Astrocyte (in vitro differentiated cells and primary cell): ENCODE results near the gene GFER. TPM values are rescaled to one million over a fixed set of nuclear protein-coding genes. Genes with fewer than 3 reads are reported as not detected.

Source experiments
- DNase-seq: peaks from one replicate; pipeline ENCODE4 v3.0.0-alpha.2; 2010; ENCODE audit warnings: low read depth
- FAIRE-seq: peaks from 2 replicates; lab custom pipeline; 2011; peaks lifted over from hg19 to GRCh38; lab: Jason Lieb, UNC
- H2AFZ ChIP-seq: 2 replicates; pipeline ENCODE4 v1.6.0; 2012; ENCODE audit warnings: low read depth, low read length, inconsistent platforms
- H3K27ac ChIP-seq: 2 replicates; pipeline ENCODE4 v1.5.1; 2011; ENCODE audit warnings: low read depth, low read length, inconsistent platforms
- H3K27me3 ChIP-seq: 2 replicates; pipeline ENCODE4 v1.6.0; 2011; ENCODE audit warnings: low read length, inconsistent platforms; ENCODE audit not compliant: insufficient read depth
- H3K36me3 ChIP-seq: 2 replicates; pipeline ENCODE4 v1.5.1; 2011; ENCODE audit warnings: low read length, inconsistent platforms; ENCODE audit not compliant: insufficient read depth
- H3K4me1 ChIP-seq: 2 replicates; pipeline ENCODE4 v1.5.1; 2011; ENCODE audit warnings: low read length, inconsistent platforms; ENCODE audit not compliant: insufficient read depth
- H3K4me2 ChIP-seq: 2 replicates; pipeline ENCODE4 v1.6.0; 2012; ENCODE audit warnings: low read length, inconsistent platforms
- H3K4me3 ChIP-seq: 2 replicates; pipeline ENCODE4 v1.5.1; 2011; ENCODE audit warnings: low read depth, mild to moderate bottlenecking, low read length, inconsistent platforms; ENCODE audit not compliant: insufficient read depth
- H3K79me2 ChIP-seq: 2 replicates; pipeline ENCODE4 v1.6.0; 2012; ENCODE audit warnings: mild to moderate bottlenecking, low read length, inconsistent platforms; ENCODE audit not compliant: insufficient read depth
- H3K9ac ChIP-seq: 2 replicates; pipeline ENCODE4 v1.6.0; 2012; ENCODE audit warnings: mild to moderate bottlenecking, low read length, inconsistent platforms
- H3K9me3 ChIP-seq: 2 replicates; pipeline ENCODE4 v1.5.1; 2012; ENCODE audit warnings: low read depth, mild to moderate bottlenecking, low read length, inconsistent platforms; ENCODE audit not compliant: insufficient read depth
- H4K20me1 ChIP-seq: 2 replicates; pipeline ENCODE4 v1.6.0; 2012; ENCODE audit warnings: low read length, inconsistent platforms; ENCODE audit not compliant: insufficient read depth
- H3K27ac Mint-ChIP-seq: one replicate; pipeline ENCODE4 v1.8.0; 2021; ENCODE audit warnings: mild to moderate bottlenecking, mixed read lengths; ENCODE audit not compliant: unreplicated experiment
- H3K27me3 Mint-ChIP-seq: one replicate; pipeline ENCODE4 v1.8.0; 2021; ENCODE audit warnings: low read depth, mixed read lengths; ENCODE audit not compliant: unreplicated experiment
- H3K36me3 Mint-ChIP-seq: one replicate; pipeline ENCODE4 v1.8.0; 2021; ENCODE audit warnings: low read depth, mixed read lengths; ENCODE audit not compliant: unreplicated experiment
- H3K4me1 Mint-ChIP-seq: one replicate; pipeline ENCODE4 v1.8.0; 2021; ENCODE audit warnings: low read depth, mixed read lengths; ENCODE audit not compliant: unreplicated experiment
- H3K4me3 Mint-ChIP-seq: one replicate; pipeline ENCODE4 v1.8.0; 2021; ENCODE audit warnings: mild to moderate bottlenecking, moderate library complexity, mixed read lengths; ENCODE audit not compliant: unreplicated experiment
- H3K9me3 Mint-ChIP-seq: one replicate; pipeline ENCODE4 v1.8.0; 2021; ENCODE audit warnings: mild to moderate bottlenecking, mixed read lengths; ENCODE audit not compliant: unreplicated experiment
- CTCF ChIP-seq: IDR thresholded peaks from 2 replicates; pipeline ENCODE4 v1.5.1; 2011; ENCODE audit warnings: low read depth, mild to moderate bottlenecking, inconsistent platforms, low read length, moderate library complexity; ENCODE audit not compliant: insufficient read depth
- EZH2 ChIP-seq: IDR thresholded peaks from 2 replicates; pipeline ENCODE4 v1.6.1; 2012; ENCODE audit warnings: mild to moderate bottlenecking, low read length, inconsistent platforms; ENCODE audit not compliant: insufficient read depth
- total RNA-seq: library from RNA; stranded (reverse); gene quantifications from 2 replicates; pipeline ENCODE4 v1.2.1, GENCODE V29; 2021

Gene GFER
- total RNA-seq, 1 donor from 2014 or later, result 30.4 TPM

- no peak overlapping the region for H3K27ac ChIP-seq
- Mint-ChIP-seq H3K4me3 (no peak overlapping the region), H3K27me3 (peaks cover 19% of the 10 kb centered on the region), H3K4me1 (peaks cover 2% of the 10 kb centered on the region), H3K9me3 (no peaks in the 10 kb centered on the region), H3K27ac (no peak overlapping the region), H3K36me3 (peaks cover 1% of the 10 kb centered on the region)
- H3K9me3 ChIP-seq, result no peaks in the 10 kb centered on the region
- no peak overlapping the region for H3K9ac ChIP-seq
- no peak for DNase-seq
- H3K4me1 ChIP-seq, result peaks cover 11% of the 10 kb centered on the region
- no peak overlapping the region for H3K4me2 ChIP-seq
- TF ChIP-seq CTCF (no peak), EZH2 (peak; percentile 57)
- H3K36me3 ChIP-seq, result peaks cover 7% of the 10 kb centered on the region
- no peak overlapping the region for H3K4me3 ChIP-seq
- peaks cover 5% of the 10 kb centered on the region for H3K79me2 ChIP-seq
- no peak for FAIRE-seq
- peaks cover 32% of the 10 kb centered on the region for H3K27me3 ChIP-seq
- no peak overlapping the region for H2AFZ ChIP-seq
- peaks cover 41% of the 10 kb centered on the region for H4K20me1 ChIP-seq
Measured at GRCh38 chr16:1980030-1980769, 3.8 kb upstream of the GFER start.

- no peak for FAIRE-seq
- Histone ChIP-seq H3K36me3 (peaks cover 7% of the 10 kb centered on the region), H4K20me1 (peaks cover 45% of the 10 kb centered on the region), H3K4me1 (peaks cover 15% of the 10 kb centered on the region), H3K27ac (no peak overlapping the region), H3K79me2 (peaks cover 10% of the 10 kb centered on the region), H3K27me3 (peaks cover 32% of the 10 kb centered on the region), H3K9ac (no peak overlapping the region), H3K4me3 (no peak overlapping the region), H3K4me2 (no peak overlapping the region), H2AFZ (no peak overlapping the region), H3K9me3 (no peaks in the 10 kb centered on the region)
- TF ChIP-seq CTCF, result no peak
- peak; percentile 9 for TF ChIP-seq EZH2
- H3K27ac Mint-ChIP-seq, result no peak overlapping the region
- H3K4me3 Mint-ChIP-seq, result no peak overlapping the region
- peaks cover 19% of the 10 kb centered on the region for H3K27me3 Mint-ChIP-seq
- DNase-seq, result no peak
- H3K4me1 Mint-ChIP-seq, result peaks cover 2% of the 10 kb centered on the region
- H3K36me3 Mint-ChIP-seq, result peaks cover 1% of the 10 kb centered on the region
- H3K9me3 Mint-ChIP-seq, result no peaks in the 10 kb centered on the region
Measured at GRCh38 chr16:1980770-1981087, 3.3 kb upstream of the GFER start.

- Mint-ChIP-seq H3K27ac (peak within 1 kb of the TSS; percentile 62), H3K36me3 (peaks cover 1% of the 10 kb centered on the region), H3K9me3 (no peaks in the 10 kb centered on the region), H3K4me3 (no peak within 1 kb of the TSS), H3K27me3 (peaks cover 19% of the 10 kb centered on the region), H3K4me1 (peaks cover 2% of the 10 kb centered on the region)
- H2AFZ ChIP-seq, result no peak within 1 kb of the TSS
- H3K4me2 ChIP-seq, result no peak within 1 kb of the TSS
- no peak for TF ChIP-seq EZH2
- H4K20me1 ChIP-seq, result peaks cover 46% of the 10 kb centered on the region
- peaks cover 16% of the 10 kb centered on the region for H3K79me2 ChIP-seq
- H3K9ac ChIP-seq, result no peak within 1 kb of the TSS
- H3K36me3 ChIP-seq, result peaks cover 7% of the 10 kb centered on the region
- DNase-seq (no peak), FAIRE-seq (no peak)
- peaks cover 32% of the 10 kb centered on the region for H3K27me3 ChIP-seq
- H3K9me3 ChIP-seq, result no peaks in the 10 kb centered on the region
- H3K27ac ChIP-seq, result no peak within 1 kb of the TSS
- H3K4me1 ChIP-seq, result peaks cover 15% of the 10 kb centered on the region
- no peak within 1 kb of the TSS for H3K4me3 ChIP-seq
Measured at GRCh38 chr16:1981398-1981836, 2.6 kb upstream of the GFER start, which contains the start of gene NOXO1. Gene NOXO1 (minus strand): TSS chr16:1981469. CDS start chr16:1981179, 290 bp downstream.
